HepG2 (cell line): ENCODE data around the gene NBR1. TPM values are rescaled to one million over a fixed set of nuclear protein-coding genes. Genes with fewer than 3 reads are reported as not detected.

Experiments used
- BRD4 ChIP-seq: sonication (generic); formaldehyde crosslinking; IDR thresholded peaks from 2 replicates; pipeline ENCODE4 v1.4.0; 2020; ENCODE audit warnings: missing genetic modification reagents
- CEBPB ChIP-seq: IDR thresholded peaks from 2 replicates; pipeline ENCODE4 v1.6.1; 2011; ENCODE audit warnings: low read depth, low read length, improper control_type of control experiment, borderline replicate concordance
- MAF1 ChIP-seq: sonication (generic); formaldehyde crosslinking; IDR thresholded peaks from 2 replicates; pipeline ENCODE4 v1.5.0; 2020; ENCODE audit warnings: missing genetic modification reagents, borderline replicate concordance
- MEIS2 ChIP-seq: sonication (generic); formaldehyde crosslinking; IDR thresholded peaks from 2 replicates; pipeline ENCODE4 v1.9.0; 2021; ENCODE audit warnings: mild to moderate bottlenecking, missing genetic modification reagents
- NR1H2 ChIP-seq: sonication (generic); formaldehyde crosslinking; IDR thresholded peaks from 2 replicates; pipeline ENCODE4 v1.8.1; 2022; ENCODE audit warnings: low read depth, missing genetic modification reagents, borderline replicate concordance
- PAF1 ChIP-seq: IDR thresholded peaks from 2 replicates; pipeline ENCODE4 v1.6.1; 2016; ENCODE audit warnings: missing genetic modification reagents, missing compliant biosample characterization
- POLR2A ChIP-seq, 2 experiments: IDR thresholded peaks; 2 replicates each; pipeline ENCODE4 v1.6.1; 2011; ENCODE audit warnings: low read depth in 2 of 2, low read length in 2 of 2, mild to moderate bottlenecking in 1 of 2, moderate library complexity in 1 of 2; ENCODE audit not compliant: insufficient read depth in 1 of 2
- PRPF4 ChIP-seq: fragments of 200-400 bp; formaldehyde crosslinking; IDR thresholded peaks from 2 replicates; pipeline ENCODE4 v1.6.1; 2016; ENCODE audit warnings: low read length, low read depth; ENCODE audit not compliant: poor library complexity, severe bottlenecking
- RAD21 ChIP-seq: fragments of 450-650 bp; formaldehyde crosslinking; IDR thresholded peaks from 2 replicates; pipeline ENCODE4 v1.5.0; 2020; ENCODE audit warnings: mild to moderate bottlenecking
- RELA ChIP-seq: sonication (generic); formaldehyde crosslinking; IDR thresholded peaks from 2 replicates; pipeline ENCODE4 v1.4.0; 2020; ENCODE audit warnings: missing genetic modification reagents
- SAP130 ChIP-seq: IDR thresholded peaks from 2 replicates; pipeline ENCODE4 v1.6.1; 2016; ENCODE audit warnings: low read depth
- SPEN ChIP-seq: sonication (generic); formaldehyde crosslinking; IDR thresholded peaks from 2 replicates; pipeline ENCODE4 v1.5.1; 2020; ENCODE audit warnings: low read depth, mild to moderate bottlenecking, missing genetic modification reagents
- XBP1 ChIP-seq: sonication (generic); formaldehyde crosslinking; IDR thresholded peaks from 2 replicates; pipeline ENCODE4 v1.5.0; 2020; ENCODE audit warnings: missing genetic modification reagents
- YEATS2 ChIP-seq: sonication (generic); formaldehyde crosslinking; IDR thresholded peaks from 2 replicates; pipeline ENCODE4 v1.4.0; 2020; ENCODE audit warnings: missing genetic modification reagents, borderline replicate concordance
- YEATS4 ChIP-seq: sonication (generic); formaldehyde crosslinking; IDR thresholded peaks from 2 replicates; pipeline ENCODE4 v1.4.0; 2020; ENCODE audit warnings: missing genetic modification reagents, borderline replicate concordance
- ZFP1 ChIP-seq: IDR thresholded peaks from 2 replicates; pipeline ENCODE4 v1.6.1; 2016
- ZNF124 ChIP-seq: sonication (generic); formaldehyde crosslinking; IDR thresholded peaks from 2 replicates; pipeline ENCODE4 v1.4.0; 2020; ENCODE audit warnings: missing genetic modification reagents
- ZNF576 ChIP-seq: sonication (generic); formaldehyde crosslinking; IDR thresholded peaks from 2 replicates; pipeline ENCODE4 v1.4.0; 2020; ENCODE audit warnings: mild to moderate bottlenecking, missing genetic modification reagents
- ZNF768 ChIP-seq: sonication (generic); formaldehyde crosslinking; IDR thresholded peaks from 2 replicates; pipeline ENCODE4 v1.4.0; 2020; ENCODE audit warnings: missing genetic modification reagents
- ZSCAN29 ChIP-seq: sonication (generic); formaldehyde crosslinking; conservative IDR thresholded peaks from 2 replicates; pipeline ENCODE4 v1.4.0; 2020; ENCODE audit warnings: mild to moderate bottlenecking, missing genetic modification reagents
- ZUFSP ChIP-seq: sonication (generic); formaldehyde crosslinking; IDR thresholded peaks from 2 replicates; pipeline ENCODE4 v1.9.0; 2021; ENCODE audit warnings: missing genetic modification reagents, mild to moderate bottlenecking, borderline replicate concordance
- polyA plus RNA-seq, 8 experiments: library from polyadenylated mRNA; depleted of rRNA in 3 of 8; stranded (reverse) in 7 of 8; unstranded in 1 of 8; fragments of >200 nt; fragmentation: Illumina TruSeq in 4 of 8; extraction: Trizol in 4 of 8; gene quantifications; 2 replicates each; pipeline versions ENCODE4 v1.2.1 to v1.2.3, GENCODE V29; 2011 to 2016; ENCODE audit warnings: low read depth in 4 of 8, missing spikeins in 1 of 8, mixed read lengths in 1 of 8; ENCODE audit not compliant: insufficient read depth in 1 of 8
- total RNA-seq, 5 experiments: library from RNA; depleted of rRNA; stranded (reverse); fragments of >200 nt; fragmentation: Illumina TruSeq; extraction: Trizol; gene quantifications; 2 replicates each; pipeline ENCODE4 v1.2.3, GENCODE V29; 2016; ENCODE audit warnings: low read depth in 1 of 5
- TF ChIP-seq, protein P1 (sequence below): sonication (generic); formaldehyde crosslinking; IDR thresholded peaks from 2 replicates; pipeline ENCODE4 v1.8.0; 2022; ENCODE audit warnings: mild to moderate bottlenecking, missing genetic modification reagents; ENCODE audit not compliant: insufficient replicate concordance
- TF ChIP-seq, protein P2 (sequence below): sonication (generic); formaldehyde crosslinking; IDR thresholded peaks from 2 replicates; pipeline ENCODE4 v1.4.0; 2020; ENCODE audit warnings: missing genetic modification reagents

The NBR1 gene
- total and polyA plus RNA-seq, 2 of the 13 experiments (the other 11 are each of a cell fraction or from before 2014, with no cell fraction given): 51.7 to 121 TPM

DNA sequence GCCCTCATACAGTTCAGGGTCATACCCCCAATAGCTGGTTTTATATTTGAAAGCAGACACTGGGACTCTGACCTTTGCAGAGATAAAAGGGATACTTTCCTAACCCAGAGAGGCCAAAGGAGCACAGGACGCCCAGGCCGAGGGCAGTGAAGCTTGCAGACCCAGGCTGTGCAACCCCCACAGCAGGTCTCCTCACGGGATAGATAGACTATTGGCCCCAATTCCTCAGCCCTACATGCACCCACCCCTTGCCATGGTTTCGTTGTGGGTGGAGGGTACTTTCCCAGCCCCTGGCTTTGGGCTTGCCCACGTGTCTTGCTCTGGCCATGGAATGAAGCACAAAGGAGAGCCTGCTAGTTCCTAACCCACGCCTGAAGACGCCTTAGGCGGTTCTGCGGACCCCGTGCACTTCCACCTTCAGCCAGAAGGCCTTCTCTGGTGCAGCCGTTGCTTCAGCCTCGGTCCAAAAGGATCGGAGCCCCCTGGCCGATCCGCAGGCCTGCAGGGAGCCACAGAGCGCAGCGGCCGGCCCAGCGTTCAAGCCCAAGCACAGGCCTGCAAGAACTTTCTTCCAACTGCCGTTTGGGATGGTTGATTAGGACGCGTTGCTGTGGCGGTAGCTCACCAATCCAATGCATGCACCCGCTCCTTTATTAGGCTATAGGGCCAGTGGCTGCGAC lies 36.1 kb upstream of the NBR1 start (continued):
- TF ChIP-seq, protein P1, sequence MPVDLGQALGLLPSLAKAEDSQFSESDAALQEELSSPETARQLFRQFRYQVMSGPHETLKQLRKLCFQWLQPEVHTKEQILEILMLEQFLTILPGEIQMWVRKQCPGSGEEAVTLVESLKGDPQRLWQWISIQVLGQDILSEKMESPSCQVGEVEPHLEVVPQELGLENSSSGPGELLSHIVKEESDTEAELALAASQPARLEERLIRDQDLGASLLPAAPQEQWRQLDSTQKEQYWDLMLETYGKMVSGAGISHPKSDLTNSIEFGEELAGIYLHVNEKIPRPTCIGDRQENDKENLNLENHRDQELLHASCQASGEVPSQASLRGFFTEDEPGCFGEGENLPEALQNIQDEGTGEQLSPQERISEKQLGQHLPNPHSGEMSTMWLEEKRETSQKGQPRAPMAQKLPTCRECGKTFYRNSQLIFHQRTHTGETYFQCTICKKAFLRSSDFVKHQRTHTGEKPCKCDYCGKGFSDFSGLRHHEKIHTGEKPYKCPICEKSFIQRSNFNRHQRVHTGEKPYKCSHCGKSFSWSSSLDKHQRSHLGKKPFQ (CRISPR knock-in tag): no peak
- TF ChIP-seq ZFP1 (CRISPR knock-in tag) (no peak), YEATS4 (CRISPR knock-in tag) (no peak), BRD4 (CRISPR knock-in tag) (no peak; the same call in 1 of the 2 replicates), XBP1 (CRISPR knock-in tag) (no peak), ZNF576 (CRISPR knock-in tag) (no peak), NR1H2 (CRISPR knock-in tag) (no peak; the same call in 1 of the 2 replicates), ZUFSP (CRISPR knock-in tag) (no peak), MAF1 (CRISPR knock-in tag) (no peak), POLR2A (IDR thresholded peaks at IDR 0.05; ENCODE audit: insufficient read depth in 1 of 2, low read depth in 2 of 2, low read length in 2 of 2) (peak; percentile 44 to 58; a peak in 3 of 4 replicates), CEBPB (peak; percentile 51; the same call in 1 of the 2 replicates), MEIS2 (CRISPR knock-in tag) (no peak), ZSCAN29 (CRISPR knock-in tag) (no peak), PAF1 (peak; percentile 53; the same call in 1 of the 2 replicates), RAD21 (CRISPR knock-in tag) (peak; percentile 51), PRPF4 (no peak), SPEN (CRISPR knock-in tag) (peak; percentile 55; the same call in 1 of the 2 replicates), ZNF768 (0 out of 2 replicates have a peak, but pooled peaks have one; percentile 48), RELA (CRISPR knock-in tag) (no peak), YEATS2 (CRISPR knock-in tag) (no peak), ZNF124 (peak; percentile 34; the same call in 1 of the 2 replicates), SAP130 (CRISPR knock-in tag) (peak; percentile 73; the same call in 1 of the 2 replicates)
- TF ChIP-seq, protein P2, sequence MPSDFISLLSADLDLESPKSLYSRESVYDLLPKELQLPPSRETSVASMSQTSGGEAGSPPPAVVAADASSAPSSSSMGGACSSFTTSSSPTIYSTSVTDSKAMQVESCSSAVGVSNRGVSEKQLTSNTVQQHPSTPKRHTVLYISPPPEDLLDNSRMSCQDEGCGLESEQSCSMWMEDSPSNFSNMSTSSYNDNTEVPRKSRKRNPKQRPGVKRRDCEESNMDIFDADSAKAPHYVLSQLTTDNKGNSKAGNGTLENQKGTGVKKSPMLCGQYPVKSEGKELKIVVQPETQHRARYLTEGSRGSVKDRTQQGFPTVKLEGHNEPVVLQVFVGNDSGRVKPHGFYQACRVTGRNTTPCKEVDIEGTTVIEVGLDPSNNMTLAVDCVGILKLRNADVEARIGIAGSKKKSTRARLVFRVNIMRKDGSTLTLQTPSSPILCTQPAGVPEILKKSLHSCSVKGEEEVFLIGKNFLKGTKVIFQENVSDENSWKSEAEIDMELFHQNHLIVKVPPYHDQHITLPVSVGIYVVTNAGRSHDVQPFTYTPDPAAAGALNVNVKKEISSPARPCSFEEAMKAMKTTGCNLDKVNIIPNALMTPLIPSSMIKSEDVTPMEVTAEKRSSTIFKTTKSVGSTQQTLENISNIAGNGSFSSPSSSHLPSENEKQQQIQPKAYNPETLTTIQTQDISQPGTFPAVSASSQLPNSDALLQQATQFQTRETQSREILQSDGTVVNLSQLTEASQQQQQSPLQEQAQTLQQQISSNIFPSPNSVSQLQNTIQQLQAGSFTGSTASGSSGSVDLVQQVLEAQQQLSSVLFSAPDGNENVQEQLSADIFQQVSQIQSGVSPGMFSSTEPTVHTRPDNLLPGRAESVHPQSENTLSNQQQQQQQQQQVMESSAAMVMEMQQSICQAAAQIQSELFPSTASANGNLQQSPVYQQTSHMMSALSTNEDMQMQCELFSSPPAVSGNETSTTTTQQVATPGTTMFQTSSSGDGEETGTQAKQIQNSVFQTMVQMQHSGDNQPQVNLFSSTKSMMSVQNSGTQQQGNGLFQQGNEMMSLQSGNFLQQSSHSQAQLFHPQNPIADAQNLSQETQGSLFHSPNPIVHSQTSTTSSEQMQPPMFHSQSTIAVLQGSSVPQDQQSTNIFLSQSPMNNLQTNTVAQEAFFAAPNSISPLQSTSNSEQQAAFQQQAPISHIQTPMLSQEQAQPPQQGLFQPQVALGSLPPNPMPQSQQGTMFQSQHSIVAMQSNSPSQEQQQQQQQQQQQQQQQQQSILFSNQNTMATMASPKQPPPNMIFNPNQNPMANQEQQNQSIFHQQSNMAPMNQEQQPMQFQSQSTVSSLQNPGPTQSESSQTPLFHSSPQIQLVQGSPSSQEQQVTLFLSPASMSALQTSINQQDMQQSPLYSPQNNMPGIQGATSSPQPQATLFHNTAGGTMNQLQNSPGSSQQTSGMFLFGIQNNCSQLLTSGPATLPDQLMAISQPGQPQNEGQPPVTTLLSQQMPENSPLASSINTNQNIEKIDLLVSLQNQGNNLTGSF (CRISPR knock-in tag): no peak
